ENCODE results near the gene GRHL3.

- TF ChIP-seq CTCF (IDR thresholded peaks at IDR 0.05) (no peak), POLR2A (IDR thresholded peaks at IDR 0.05) (no peak)
Observed at GRCh38 chr1:24362982-24363614, 43.9 kb downstream of the GRHL3 start.

Data from thyroid gland (tissue), 4 donors.